ENCODE results near the gene ST6GALNAC6. TPM values are rescaled to one million over a fixed set of nuclear protein-coding genes. Genes with fewer than 3 reads are reported as not detected.

ST6GALNAC6 gene
- total and polyA plus RNA-seq, 10 of the 15 experiments (the other 5 are each of a cell fraction or from before 2014, with no cell fraction given), result 0.40 to 27.0 (median 16.8) TPM

- no peak for TF ChIP-seq SKIL (IDR thresholded peaks at IDR 0.05; ENCODE audit: low read depth, poor library complexity, severe bottlenecking)
Observed at GRCh38 chr9:127876764-127877562, 22.4 kb downstream of the ST6GALNAC6 start (continued).

- Histone ChIP-seq H4K20me1 (ENCODE audit: control insufficient read depth, insufficient read depth) (no peaks in the 10 kb centered on the region), H3K9me3 (replicated peaks; ENCODE audit: control insufficient read depth, insufficient read depth, low read length) (no peaks in the 10 kb centered on the region), H3K9ac (ENCODE audit: control insufficient read depth, insufficient read depth, low read length) (no peak overlapping the region), H3K36me3 (ENCODE audit: control insufficient read depth in 2 of 2, insufficient read depth in 2 of 2, low read length in 1 of 2) (no peaks in the 10 kb centered on the region), H2AFZ (ENCODE audit: control insufficient read depth, low read depth, low read length) (no peak overlapping the region), H3K4me2 (ENCODE audit: control insufficient read depth, insufficient read depth) (no peak overlapping the region), H3K4me1 (ENCODE audit: control insufficient read depth, insufficient read depth, low read length) (peaks cover 5% of the 10 kb centered on the region; the same call in 1 of the 2 replicates), H3K27me3 (replicated peaks in 1 of 2; ENCODE audit: control insufficient read depth in 2 of 2, insufficient read depth in 2 of 2, low read length in 1 of 2) (no peaks in the 10 kb centered on the region; a peak in 1 of 4 replicates), H3K27ac (ENCODE audit: control insufficient read depth, insufficient read depth) (no peak overlapping the region), H3K79me2 (ENCODE audit: control insufficient read depth, insufficient read depth, low read length) (no peaks in the 10 kb centered on the region), H3K4me3 (no peak overlapping the region)
- BruUV-seq (replicated peaks), result no TSS peak
- ATAC-seq, result no peak
- no peak for DNase-seq (ENCODE audit: low read depth, low spot score)
- ChIA-PET POLR2A (no interaction called here), CTCF (interaction anchor here (0.9 kb wide), 1 partner anchor 141 kb away, joined by 3 read pairs; the partner anchor contains the start of gene TOR2A), RAD21 (ENCODE audit: unreplicated experiment) (no interaction called here), SMC1A (ENCODE audit: uncharacterized antibody, unreplicated experiment) (no interaction called here)
- 61% methylated on average over 10 of the region's 14 CpGs for WGBS (ENCODE audit: insufficient coverage, insufficient replicate concordance, low lambda C conversion rate, missing lambda C conversion rate)
- no peak for FAIRE-seq
- intact Hi-C loops (cut with micrococcal nuclease; ENCODE audit: unreplicated experiment), result no loop called here
- no peak for TF ChIP-seq CHD2 (IDR thresholded peaks at IDR 0.05; ENCODE audit: borderline replicate concordance, low read depth, low read length)
- no peak for TF ChIP-seq SMAD1 (IDR thresholded peaks at IDR 0.05; ENCODE audit: low read depth, partially characterized antibody)
- TF ChIP-seq SMC3 (IDR thresholded peaks at IDR 0.05; ENCODE audit: borderline replicate concordance, low read length), result no peak
- no peak for TF ChIP-seq SMAD5 (IDR thresholded peaks at IDR 0.05; ENCODE audit: low read depth)
- TF ChIP-seq E2F8 (IDR thresholded peaks at IDR 0.05; ENCODE audit: low read depth, partially characterized antibody), result no peak
- no peak for TF ChIP-seq ZNF207 (IDR thresholded peaks at IDR 0.05; ENCODE audit: borderline replicate concordance)
- TF ChIP-seq RELA (IDR thresholded peaks at IDR 0.05; ENCODE audit: borderline replicate concordance, partially characterized antibody), result no peak
- no peak for TF ChIP-seq E4F1 (IDR thresholded peaks at IDR 0.05; ENCODE audit: borderline replicate concordance, partially characterized antibody)
- no peak for TF ChIP-seq RUNX3 (IDR thresholded peaks at IDR 0.05; ENCODE audit: low read length)
- no peak for TF ChIP-seq TBL1XR1 (IDR thresholded peaks at IDR 0.05; ENCODE audit: low read depth, low read length)
- in situ Hi-C loops (cut with MboI), result no loop called here
Observed at GRCh38 chr9:127876026-127876763, 23.2 kb downstream of the ST6GALNAC6 start.

Measured in GM12878 (cell line).